OCI-LY3 (cell line): Measurements from ENCODE around the gene TNNT3.

Source experiments
- EZH2phosphoT487 ChIP-seq: fragments of 200-600 bp; shearing (Covaris generic); IDR thresholded peaks from 2 replicates; pipeline ENCODE4 v1.6.1; 2018; ENCODE audit warnings: antibody characterized with exemption, mixed run types, low read depth
- TF ChIP-seq, protein P1 (sequence below): fragments of 200-600, 300-600 bp; sonication (generic); IDR thresholded peaks from 2 replicates; pipeline ENCODE4 v1.5.1; 2014; ENCODE audit warnings: antibody characterized with exemption, low read length, low read depth

DNA sequence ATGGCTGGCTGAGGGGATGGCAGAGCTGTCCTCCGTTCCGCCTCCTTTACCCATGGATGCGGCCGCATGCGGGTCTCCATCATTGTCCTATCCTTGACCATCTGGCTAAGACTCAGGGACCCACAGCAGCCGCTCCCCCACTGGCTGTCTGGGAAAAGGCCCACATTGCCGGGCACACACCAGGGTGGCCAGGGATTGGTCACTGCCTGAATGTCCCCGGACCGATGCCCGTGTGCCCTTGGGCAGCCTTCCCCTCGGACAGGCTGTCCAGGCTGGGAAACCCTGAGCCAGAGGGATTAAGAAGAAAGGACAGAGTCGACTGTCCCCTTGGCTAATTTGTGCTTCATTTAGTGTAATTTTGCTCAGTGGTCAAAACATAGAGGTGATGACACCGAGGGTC is 55.7 kb downstream of the TNNT3 start:
- TF ChIP-seq, protein P1, sequence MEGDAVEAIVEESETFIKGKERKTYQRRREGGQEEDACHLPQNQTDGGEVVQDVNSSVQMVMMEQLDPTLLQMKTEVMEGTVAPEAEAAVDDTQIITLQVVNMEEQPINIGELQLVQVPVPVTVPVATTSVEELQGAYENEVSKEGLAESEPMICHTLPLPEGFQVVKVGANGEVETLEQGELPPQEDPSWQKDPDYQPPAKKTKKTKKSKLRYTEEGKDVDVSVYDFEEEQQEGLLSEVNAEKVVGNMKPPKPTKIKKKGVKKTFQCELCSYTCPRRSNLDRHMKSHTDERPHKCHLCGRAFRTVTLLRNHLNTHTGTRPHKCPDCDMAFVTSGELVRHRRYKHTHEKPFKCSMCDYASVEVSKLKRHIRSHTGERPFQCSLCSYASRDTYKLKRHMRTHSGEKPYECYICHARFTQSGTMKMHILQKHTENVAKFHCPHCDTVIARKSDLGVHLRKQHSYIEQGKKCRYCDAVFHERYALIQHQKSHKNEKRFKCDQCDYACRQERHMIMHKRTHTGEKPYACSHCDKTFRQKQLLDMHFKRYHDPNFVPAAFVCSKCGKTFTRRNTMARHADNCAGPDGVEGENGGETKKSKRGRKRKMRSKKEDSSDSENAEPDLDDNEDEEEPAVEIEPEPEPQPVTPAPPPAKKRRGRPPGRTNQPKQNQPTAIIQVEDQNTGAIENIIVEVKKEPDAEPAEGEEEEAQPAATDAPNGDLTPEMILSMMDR: no peak
- TF ChIP-seq EZH2phosphoT487: no peak
